DOHH2 (cell line): ENCODE results near the gene TREML2.

Experiments
- CTCF ChIP-seq: fragments of 200-600 bp; sonication (generic); IDR thresholded peaks from one replicate; pipeline ENCODE4 v1.5.1; 2014; ENCODE audit warnings: antibody characterized with exemption, mild to moderate bottlenecking, low read depth, low read length; ENCODE audit not compliant: poor library complexity, severe bottlenecking
- EZH2phosphoT487 ChIP-seq: fragments of 200-600 bp; sonication (generic); IDR thresholded peaks from 2 replicates; pipeline ENCODE4 v1.6.1; 2017; ENCODE audit warnings: borderline replicate concordance, mild to moderate bottlenecking, antibody characterized with exemption, low read length, moderate library complexity, mixed read lengths

DNA sequence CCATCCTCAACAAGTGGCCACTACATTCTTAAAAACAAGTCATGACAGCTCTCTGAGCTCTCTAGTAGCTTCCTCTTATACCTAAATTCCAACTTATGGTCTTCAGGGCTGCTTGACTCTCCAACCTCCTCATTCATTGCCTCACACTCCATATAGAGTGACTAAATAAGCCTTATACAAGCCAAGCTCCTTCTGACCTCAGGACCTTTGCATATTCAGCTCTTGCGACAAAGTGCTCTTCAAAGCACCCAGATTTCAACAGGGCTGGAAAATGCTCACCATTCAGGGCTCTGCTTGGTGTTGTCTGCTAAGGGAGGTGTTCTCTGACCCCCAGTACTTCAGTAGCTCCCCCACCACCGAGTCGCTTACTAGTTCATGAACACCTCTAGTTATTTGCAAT, 3.7 kb downstream of the TREML2 start:
- TF ChIP-seq CTCF: no peak
- no peak for TF ChIP-seq EZH2phosphoT487
